Medulla oblongata (tissue), 1 donor: ENCODE results near the gene GAMT.
"Not testable (repeated sequence)": the region's sequence is repeated elsewhere in the genome, so short reads cannot be mapped to it uniquely, and the experiment has no call there.

Experiments used
- DNase-seq: peaks from one replicate; pipeline ENCODE4 v3.0.0-alpha.2; 2015; ENCODE audit errors: extremely low spot score

The GAMT gene

GRCh38 chr19:1401138-1401888 lies at the start of gene GAMT:
Gene GAMT (minus strand): TSS chr19:1401542. CDS start chr19:1401476, 66 bp downstream.
- peak; percentile 63 for DNase-seq

GRCh38 chr19:1449467-1450442 lies 48.4 kb upstream of the GAMT start, which contains the start of gene APC2:
Gene APC2 (plus strand): TSS chr19:1450121. CDS start chr19:1453002, 2,881 bp downstream.
- peak; percentile 89 for DNase-seq

- no peak for DNase-seq
These were observed 46.6 kb upstream of the GAMT start for GRCh38 chr19:1447944-1448343.

- DNase-seq = no peak
These were observed 46.2 kb upstream of the GAMT start for GRCh38 chr19:1447504-1447903.

- DNase-seq = peak; percentile 40
These were observed 45.6 kb upstream of the GAMT start for GRCh38 chr19:1446713-1447481.

GRCh38 chr19:1445932-1446712 lies 44.8 kb upstream of the GAMT start:
- peak; percentile 58 for DNase-seq

- peak; percentile 77 for DNase-seq
These were observed 44.0 kb upstream of the GAMT start for GRCh38 chr19:1445185-1445931.

- DNase-seq = no peak
These were observed 40.5 kb upstream of the GAMT start for GRCh38 chr19:1441677-1442438.

GRCh38 chr19:1441022-1441426 lies 39.7 kb upstream of the GAMT start:
- no peak for DNase-seq

GRCh38 chr19:1440418-1440801 lies 39.1 kb upstream of the GAMT start:
- DNase-seq = no peak

GRCh38 chr19:1439525-1440417 lies 38.4 kb upstream of the GAMT start:
- DNase-seq = not testable (repeated sequence)

GRCh38 chr19:1438933-1439354 lies 37.6 kb upstream of the GAMT start:
- DNase-seq = no peak

GRCh38 chr19:1438035-1438932 lies 36.9 kb upstream of the GAMT start, which contains the start of gene RPS15:
Gene RPS15 (plus strand): TSS chr19:1438396. CDS start chr19:1438426, 30 bp downstream.
- peak; percentile 94 for DNase-seq

GRCh38 chr19:1437609-1438008 lies 36.3 kb upstream of the GAMT start:
- no peak for DNase-seq

- no peak for DNase-seq
These were observed 34.1 kb upstream of the GAMT start for GRCh38 chr19:1435378-1435989.

- DNase-seq = no peak
These were observed 33.3 kb upstream of the GAMT start for GRCh38 chr19:1434577-1435060.

GRCh38 chr19:1434040-1434366 lies 32.7 kb upstream of the GAMT start:
- DNase-seq = no peak
